WTC11 (cell line): ENCODE measurements around the gene CD6. TPM values are rescaled to one million over a fixed set of nuclear protein-coding genes. Genes with fewer than 3 reads are reported as not detected.

Experiments used
- ATAC-seq: fragments of 200-7000 bp; cut with Tn5 transposase; 2 replicates; pipeline ENCODE4 v1.10.0; 2021; ENCODE audit warnings: mild to moderate bottlenecking, moderate library complexity
- CTCF ChIA-PET: fragments of 300-600 bp; sonication (Branson Sonifier 250); formaldehyde crosslinking; loops from one replicate; lab custom pipeline; 2021; ENCODE audit warnings: antibody characterized with exemption; lab: Charles Lee
- POLR2A ChIA-PET: fragments of 350-600 bp; sonication (Branson Sonifier 250); formaldehyde crosslinking; loops from one replicate; lab custom pipeline; 2021; ENCODE audit warnings: antibody characterized with exemption; lab: Charles Lee
- DNase-seq: peaks from one replicate; pipeline ENCODE4 v3.0.0; 2021; ENCODE audit warnings: low spot score
- H3K27ac Mint-ChIP-seq: 2 replicates; pipeline ENCODE4 v1.8.0; 2021; ENCODE audit warnings: mixed read lengths
- H3K27me3 Mint-ChIP-seq: 2 replicates; pipeline ENCODE4 v1.8.0; 2021; ENCODE audit warnings: low read depth, mild to moderate bottlenecking, moderate library complexity, mixed read lengths
- H3K36me3 Mint-ChIP-seq: 2 replicates; pipeline ENCODE4 v1.8.0; 2021; ENCODE audit warnings: mixed read lengths
- H3K4me1 Mint-ChIP-seq: 2 replicates; pipeline ENCODE4 v1.8.0; 2022; ENCODE audit warnings: mixed read lengths
- H3K4me3 Mint-ChIP-seq: 2 replicates; pipeline ENCODE4 v1.8.0; 2021; ENCODE audit warnings: mild to moderate bottlenecking, moderate library complexity, mixed read lengths
- H3K9me3 Mint-ChIP-seq: 2 replicates; pipeline ENCODE4 v1.8.0; 2021; ENCODE audit warnings: mixed read lengths
- E2F1 ChIP-seq: sonication (generic); formaldehyde crosslinking; IDR thresholded peaks from 2 replicates; pipeline ENCODE4 v1.8.0; 2022; ENCODE audit warnings: mild to moderate bottlenecking, missing genetic modification reagents
- EMX1 ChIP-seq: fragments of 250-450 bp; sonication (Bioruptor Pico); IDR thresholded peaks from 2 replicates; pipeline ENCODE4 v1.8.0; 2021; ENCODE audit warnings: mild to moderate bottlenecking
- FOXP4 ChIP-seq: sonication (generic); formaldehyde crosslinking; IDR thresholded peaks from 2 replicates; pipeline ENCODE4 v1.8.0; 2022; ENCODE audit warnings: mild to moderate bottlenecking, missing genetic modification reagents
- GRHL2 ChIP-seq: fragments of 250-450 bp; sonication (Bioruptor Pico); IDR thresholded peaks from 2 replicates; pipeline ENCODE4 v1.8.0; 2022; ENCODE audit warnings: mild to moderate bottlenecking, moderate library complexity; ENCODE audit not compliant: insufficient replicate concordance, severe bottlenecking
- IRF2 ChIP-seq: sonication (generic); formaldehyde crosslinking; IDR thresholded peaks from 2 replicates; pipeline ENCODE4 v1.8.0; 2022; ENCODE audit warnings: low read depth, missing genetic modification reagents, borderline replicate concordance
- NFE2L1 ChIP-seq: sonication (generic); formaldehyde crosslinking; IDR thresholded peaks from 2 replicates; pipeline ENCODE4 v1.8.1; 2023; ENCODE audit warnings: missing genetic modification reagents
- NR3C1 ChIP-seq: sonication (generic); formaldehyde crosslinking; conservative IDR thresholded peaks from 2 replicates; pipeline ENCODE4 v1.8.1; 2023; ENCODE audit warnings: low read depth, mild to moderate bottlenecking, missing genetic modification reagents
- SOX15 ChIP-seq: fragments of 250-450 bp; sonication (Bioruptor Pico); IDR thresholded peaks from 2 replicates; pipeline ENCODE4 v1.9.0; 2021; ENCODE audit warnings: mild to moderate bottlenecking
- STAT6 ChIP-seq: sonication (generic); formaldehyde crosslinking; conservative IDR thresholded peaks from 2 replicates; pipeline ENCODE4 v1.8.1; 2023; ENCODE audit warnings: mild to moderate bottlenecking, low read depth, missing genetic modification reagents, moderate library complexity
- TEAD1 ChIP-seq: sonication (generic); formaldehyde crosslinking; IDR thresholded peaks from 2 replicates; pipeline ENCODE4 v1.8.0; 2022; ENCODE audit warnings: mild to moderate bottlenecking, missing genetic modification reagents
- ZBTB21 ChIP-seq: sonication (generic); formaldehyde crosslinking; IDR thresholded peaks from 2 replicates; pipeline ENCODE4 v1.8.1; 2023; ENCODE audit warnings: mild to moderate bottlenecking, missing genetic modification reagents, borderline replicate concordance
- ZNF317 ChIP-seq: sonication (generic); formaldehyde crosslinking; IDR thresholded peaks from 2 replicates; pipeline ENCODE4 v1.8.1; 2023; ENCODE audit warnings: low read depth, mild to moderate bottlenecking, moderate library complexity, missing genetic modification reagents, borderline replicate concordance
- total RNA-seq: library from RNA; stranded (reverse); gene quantifications from 3 replicates; pipeline ENCODE4 v1.2.3, GENCODE V29; 2021
- TF ChIP-seq, protein P1 (sequence below): fragments of 250-450 bp; sonication (Bioruptor Pico); IDR thresholded peaks from 2 replicates; pipeline ENCODE4 v1.9.0; 2021; ENCODE audit warnings: mild to moderate bottlenecking
- TF ChIP-seq, protein P2 (sequence below): sonication (generic); formaldehyde crosslinking; IDR thresholded peaks from 2 replicates; pipeline ENCODE4 v1.8.1; 2022; ENCODE audit warnings: low read depth, missing genetic modification reagents, borderline replicate concordance
- TF ChIP-seq, protein P3 (sequence below): sonication (generic); formaldehyde crosslinking; IDR thresholded peaks from 2 replicates; pipeline ENCODE4 v1.8.1; 2023; ENCODE audit warnings: mild to moderate bottlenecking, missing genetic modification reagents

The CD6 gene
- total RNA-seq, 1 experiment from 2014 or later = 1.0 TPM

- TF ChIP-seq STAT6 (no peak), TEAD1 (CRISPR knock-in tag) (no peak), ZNF317 (no peak), NFE2L1 (CRISPR knock-in tag) (no peak), IRF2 (no peak)
- TF ChIP-seq, protein P1, sequence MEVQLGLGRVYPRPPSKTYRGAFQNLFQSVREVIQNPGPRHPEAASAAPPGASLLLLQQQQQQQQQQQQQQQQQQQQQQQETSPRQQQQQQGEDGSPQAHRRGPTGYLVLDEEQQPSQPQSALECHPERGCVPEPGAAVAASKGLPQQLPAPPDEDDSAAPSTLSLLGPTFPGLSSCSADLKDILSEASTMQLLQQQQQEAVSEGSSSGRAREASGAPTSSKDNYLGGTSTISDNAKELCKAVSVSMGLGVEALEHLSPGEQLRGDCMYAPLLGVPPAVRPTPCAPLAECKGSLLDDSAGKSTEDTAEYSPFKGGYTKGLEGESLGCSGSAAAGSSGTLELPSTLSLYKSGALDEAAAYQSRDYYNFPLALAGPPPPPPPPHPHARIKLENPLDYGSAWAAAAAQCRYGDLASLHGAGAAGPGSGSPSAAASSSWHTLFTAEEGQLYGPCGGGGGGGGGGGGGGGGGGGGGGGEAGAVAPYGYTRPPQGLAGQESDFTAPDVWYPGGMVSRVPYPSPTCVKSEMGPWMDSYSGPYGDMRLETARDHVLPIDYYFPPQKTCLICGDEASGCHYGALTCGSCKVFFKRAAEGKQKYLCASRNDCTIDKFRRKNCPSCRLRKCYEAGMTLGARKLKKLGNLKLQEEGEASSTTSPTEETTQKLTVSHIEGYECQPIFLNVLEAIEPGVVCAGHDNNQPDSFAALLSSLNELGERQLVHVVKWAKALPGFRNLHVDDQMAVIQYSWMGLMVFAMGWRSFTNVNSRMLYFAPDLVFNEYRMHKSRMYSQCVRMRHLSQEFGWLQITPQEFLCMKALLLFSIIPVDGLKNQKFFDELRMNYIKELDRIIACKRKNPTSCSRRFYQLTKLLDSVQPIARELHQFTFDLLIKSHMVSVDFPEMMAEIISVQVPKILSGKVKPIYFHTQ = no peak
- TF ChIP-seq, protein P2, sequence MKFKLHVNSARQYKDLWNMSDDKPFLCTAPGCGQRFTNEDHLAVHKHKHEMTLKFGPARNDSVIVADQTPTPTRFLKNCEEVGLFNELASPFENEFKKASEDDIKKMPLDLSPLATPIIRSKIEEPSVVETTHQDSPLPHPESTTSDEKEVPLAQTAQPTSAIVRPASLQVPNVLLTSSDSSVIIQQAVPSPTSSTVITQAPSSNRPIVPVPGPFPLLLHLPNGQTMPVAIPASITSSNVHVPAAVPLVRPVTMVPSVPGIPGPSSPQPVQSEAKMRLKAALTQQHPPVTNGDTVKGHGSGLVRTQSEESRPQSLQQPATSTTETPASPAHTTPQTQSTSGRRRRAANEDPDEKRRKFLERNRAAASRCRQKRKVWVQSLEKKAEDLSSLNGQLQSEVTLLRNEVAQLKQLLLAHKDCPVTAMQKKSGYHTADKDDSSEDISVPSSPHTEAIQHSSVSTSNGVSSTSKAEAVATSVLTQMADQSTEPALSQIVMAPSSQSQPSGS (CRISPR knock-in tag) = no peak
- TF ChIP-seq, all 79 proteins: peak for 0
Measured at GRCh38 chr11:60988658-60989057, 17.2 kb downstream of the CD6 start (continued).

GRCh38 chr11:60989093-60989650, 17.7 kb downstream of the CD6 start:
- Mint-ChIP-seq H3K27me3 (peaks cover 12% of the 10 kb centered on the region; the same call in 1 of the 2 replicates), H3K9me3 (no peaks in the 10 kb centered on the region), H3K36me3 (no peaks in the 10 kb centered on the region), H3K4me1 (no peaks in the 10 kb centered on the region), H3K27ac (no peak overlapping the region), H3K4me3 (no peak overlapping the region)
- DNase-seq (no peak), ATAC-seq (no peak)
- POLR2A ChIA-PET = interaction anchor here (0.6 kb wide), 1 partner anchor 214 kb away, joined by 3 read pairs; the partner anchor contains the start of gene PGA3
- CTCF ChIA-PET = no interaction called here
- no peak for TF ChIP-seq ZBTB21 (CRISPR knock-in tag)
- TF ChIP-seq IRF2 = no peak
- TF ChIP-seq SOX15 = no peak
- TF ChIP-seq E2F1 (CRISPR knock-in tag) = no peak
- no peak for TF ChIP-seq FOXP4 (CRISPR knock-in tag)
- TF ChIP-seq NFE2L1 (CRISPR knock-in tag) = no peak
- TF ChIP-seq NR3C1 (CRISPR knock-in tag) = no peak

DNA sequence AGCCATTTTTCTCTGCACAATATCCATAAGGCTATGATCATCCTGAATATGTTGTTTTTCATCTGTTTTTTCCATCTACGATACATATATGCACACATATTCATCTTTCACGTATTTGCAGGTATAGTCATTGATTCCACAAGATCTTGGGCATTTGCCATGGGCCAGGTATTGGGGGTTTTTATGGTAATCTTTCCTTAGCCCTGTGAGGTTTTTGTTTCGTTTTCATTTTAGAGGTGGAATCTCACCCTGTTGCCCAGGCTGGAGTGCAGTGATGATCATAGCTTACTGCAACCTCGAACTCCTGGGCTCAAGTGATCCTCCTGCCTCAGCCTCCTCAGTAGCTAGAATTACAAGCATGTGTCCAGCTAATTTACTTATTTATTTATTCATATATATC, 20.0 kb downstream of the CD6 start:
- no peak for DNase-seq
- ChIA-PET CTCF (no interaction called here), POLR2A (no interaction called here)
- ATAC-seq = no peak
- H3K4me1 Mint-ChIP-seq = no peaks in the 10 kb centered on the region
- H3K4me3 Mint-ChIP-seq = no peak overlapping the region
- H3K27me3 Mint-ChIP-seq = peaks cover 12% of the 10 kb centered on the region; the same call in 1 of the 2 replicates
- H3K36me3 Mint-ChIP-seq = no peaks in the 10 kb centered on the region
- no peak for TF ChIP-seq EMX1 (CRISPR knock-in tag)
- TF ChIP-seq GRHL2 (CRISPR knock-in tag) = no peak
- TF ChIP-seq, protein P3, sequence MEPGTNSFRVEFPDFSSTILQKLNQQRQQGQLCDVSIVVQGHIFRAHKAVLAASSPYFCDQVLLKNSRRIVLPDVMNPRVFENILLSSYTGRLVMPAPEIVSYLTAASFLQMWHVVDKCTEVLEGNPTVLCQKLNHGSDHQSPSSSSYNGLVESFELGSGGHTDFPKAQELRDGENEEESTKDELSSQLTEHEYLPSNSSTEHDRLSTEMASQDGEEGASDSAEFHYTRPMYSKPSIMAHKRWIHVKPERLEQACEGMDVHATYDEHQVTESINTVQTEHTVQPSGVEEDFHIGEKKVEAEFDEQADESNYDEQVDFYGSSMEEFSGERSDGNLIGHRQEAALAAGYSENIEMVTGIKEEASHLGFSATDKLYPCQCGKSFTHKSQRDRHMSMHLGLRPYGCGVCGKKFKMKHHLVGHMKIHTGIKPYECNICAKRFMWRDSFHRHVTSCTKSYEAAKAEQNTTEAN (CRISPR knock-in tag) = no peak
- H3K27ac Mint-ChIP-seq = no peak overlapping the region
- H3K9me3 Mint-ChIP-seq = no peaks in the 10 kb centered on the region
